NB4 (cell line): Measurements from ENCODE around the gene ZNF275.

Experiments
- DNase-seq: peaks from one replicate; pipeline ENCODE4 v3.0.0; 2010; ENCODE audit warnings: low read depth
- H3K4me3 ChIP-seq: one replicate; pipeline ENCODE4 v1.5.1; 2011; ENCODE audit warnings: mild to moderate bottlenecking, low read depth, low read length, moderate library complexity
- CTCF ChIP-seq: IDR thresholded peaks from one replicate; pipeline ENCODE4 v1.5.1; 2012; ENCODE audit warnings: low read depth, low read length
- MAX ChIP-seq: IDR thresholded peaks from 2 replicates; pipeline ENCODE4 v1.6.1; 2011; ENCODE audit warnings: low read depth, low read length
- MYC ChIP-seq: IDR thresholded peaks from 2 replicates; pipeline ENCODE4 v1.6.1; 2011; ENCODE audit warnings: low read depth, low read length
- POLR2A ChIP-seq: IDR thresholded peaks from 2 replicates; pipeline ENCODE4 v1.6.1; 2011; ENCODE audit warnings: mild to moderate bottlenecking; ENCODE audit not compliant: insufficient read length; ENCODE audit errors: extremely low read depth

Gene ZNF275

GRCh38 chrX:153307276-153308178 lies 26.4 kb upstream of the ZNF275 start:
- no peak overlapping the region for H3K4me3 ChIP-seq
- TF ChIP-seq CTCF, result no peak
- TF ChIP-seq MAX, result no peak
- no peak for TF ChIP-seq MYC
- DNase-seq, result peak; percentile 45

DNA sequence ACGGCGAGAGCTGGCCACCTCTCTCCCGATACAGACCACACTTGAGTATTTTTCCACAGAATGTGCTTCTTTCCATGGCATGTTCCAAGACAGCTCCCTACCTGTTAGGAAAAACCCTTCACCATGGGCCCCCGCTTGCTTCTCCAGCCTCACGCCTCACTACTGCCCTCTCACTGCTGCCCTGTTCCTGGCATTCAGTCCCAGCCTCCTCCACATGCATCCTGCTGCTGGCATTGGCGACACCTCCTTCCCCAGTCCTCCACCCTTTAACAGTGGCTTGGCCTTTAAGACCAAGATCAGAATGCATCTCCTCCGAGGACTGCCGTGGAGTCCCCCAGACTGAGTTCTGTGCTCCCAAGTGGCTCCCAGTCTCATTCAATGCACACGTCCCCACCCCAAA lies 23.1 kb upstream of the ZNF275 start:
- TF ChIP-seq CTCF (no peak), MAX (no peak), MYC (no peak), POLR2A (no peak)
- no peak for DNase-seq
- H3K4me3 ChIP-seq, result no peak overlapping the region

DNA sequence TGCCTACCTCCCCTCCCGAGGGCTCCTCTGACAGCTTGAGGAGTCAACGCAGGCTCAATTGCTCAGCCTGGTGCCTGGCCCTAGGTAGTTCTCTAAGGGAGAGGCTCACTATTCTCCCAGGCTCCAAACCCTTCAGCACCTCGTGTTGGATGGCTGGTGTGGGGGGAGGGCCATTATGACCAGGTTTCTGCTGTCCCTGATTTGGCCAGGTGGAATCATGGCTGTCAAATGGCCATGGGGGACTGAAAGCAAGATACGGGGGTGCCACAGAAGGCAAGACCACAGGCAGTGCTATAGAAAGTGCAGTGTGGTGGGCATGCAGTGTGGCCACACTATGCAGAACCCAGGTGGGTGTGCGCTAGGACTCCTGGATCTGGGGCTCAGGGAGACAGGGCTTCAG lies 21.9 kb upstream of the ZNF275 start:
- no peak for TF ChIP-seq MYC
- DNase-seq, result no peak

DNA sequence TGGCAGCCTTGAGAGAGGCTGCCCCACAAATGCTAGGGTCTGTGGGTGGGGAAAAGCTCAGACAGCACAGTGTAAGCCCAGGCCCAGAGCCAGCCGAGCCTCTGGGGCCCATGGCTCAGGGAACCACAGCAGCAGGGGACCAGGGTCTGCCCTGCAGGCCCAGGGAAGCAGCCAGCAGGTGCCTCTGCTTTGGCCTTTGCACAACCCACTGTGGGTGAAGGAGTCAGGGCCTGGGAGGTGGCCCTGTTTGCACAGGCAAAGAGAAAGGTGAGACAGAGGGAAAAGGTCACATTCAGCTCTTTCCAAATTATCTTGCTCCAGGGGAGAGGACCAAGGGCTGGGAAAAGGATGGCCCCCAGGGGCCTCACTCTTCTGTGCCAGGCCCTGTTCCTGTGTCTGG lies 21.1 kb upstream of the ZNF275 start:
- no peak for TF ChIP-seq CTCF
- no peak for TF ChIP-seq MYC
- no peak for TF ChIP-seq POLR2A
- no peak for TF ChIP-seq MAX
- DNase-seq, result no peak
- H3K4me3 ChIP-seq, result no peak overlapping the region

More for the DNA sequence above, 21.9 kb upstream of the ZNF275 start:
- H3K4me3 ChIP-seq, result no peak overlapping the region

GRCh38 chrX:153317306-153317705 lies 16.6 kb upstream of the ZNF275 start:
- no peak for DNase-seq
- TF ChIP-seq CTCF, result no peak
- no peak for TF ChIP-seq MAX
- TF ChIP-seq MYC, result no peak
- no peak for TF ChIP-seq POLR2A
- no peak overlapping the region for H3K4me3 ChIP-seq

DNA sequence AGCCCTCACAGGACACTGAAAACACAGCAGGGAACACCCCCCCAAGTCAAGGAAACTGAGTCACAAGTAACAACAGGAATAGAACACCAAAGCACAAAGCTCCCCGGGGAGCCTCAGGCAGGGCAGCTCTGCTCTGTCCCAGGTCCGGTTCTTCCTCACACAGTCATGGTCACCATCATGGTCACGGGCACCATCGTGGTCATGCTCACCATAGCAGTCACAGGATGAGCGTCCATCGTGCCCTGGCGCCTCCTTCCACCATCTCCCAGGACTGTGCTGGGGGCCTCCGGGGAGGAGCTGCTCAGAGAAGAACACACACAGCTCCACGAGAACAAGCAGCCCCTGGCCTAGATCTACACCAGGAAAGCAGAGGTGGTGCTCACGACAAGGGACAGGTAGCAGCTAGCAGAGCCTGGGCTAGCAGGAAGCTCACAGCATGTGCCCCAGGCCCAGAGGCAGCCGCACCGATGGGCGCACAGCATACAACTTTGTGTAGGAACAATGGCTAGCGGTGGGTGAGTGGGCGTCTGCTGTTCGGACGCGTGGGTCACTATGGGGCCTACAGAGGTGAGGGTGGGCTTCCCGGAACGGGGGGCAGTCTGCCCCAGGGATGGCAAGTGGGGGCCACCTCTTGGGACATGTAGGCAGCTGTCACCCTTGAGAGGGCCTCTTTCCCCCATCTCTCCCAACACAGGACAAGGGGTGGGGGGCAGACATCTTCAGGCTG lies 15.8 kb upstream of the ZNF275 start:
- no peak overlapping the region for H3K4me3 ChIP-seq
- TF ChIP-seq CTCF, result no peak
- TF ChIP-seq MAX, result no peak
- no peak for TF ChIP-seq POLR2A
- no peak for TF ChIP-seq MYC
- no peak for DNase-seq
